H1 (cell line): ENCODE results near the gene CDH1. TPM values are rescaled to one million over a fixed set of nuclear protein-coding genes. Genes with fewer than 3 reads are reported as not detected.

Experiments
- CTCF ChIA-PET: fragments of 300-600 bp; sonication (Branson Sonifier 250); formaldehyde crosslinking; loops from one replicate; lab custom pipeline; 2021; ENCODE audit not compliant: partially characterized antibody; lab: Charles Lee
- POLR2A ChIA-PET: fragments of 300-600 bp; sonication (Branson Sonifier 250); formaldehyde crosslinking; loops from one replicate; lab custom pipeline; 2021; ENCODE audit warnings: inconsistent platforms; ENCODE audit not compliant: partially characterized antibody; lab: Charles Lee
- DNase-seq, 2 experiments: peaks; one replicate each; pipeline versions ENCODE4 v3.0.0 to v3.0.0-alpha.2; 2010 to 2022; ENCODE audit warnings: low spot score in 2 of 2, low read depth in 1 of 2, mixed read lengths in 1 of 2
- FAIRE-seq: peaks from 2 replicates; lab custom pipeline; 2011; peaks lifted over from hg19 to GRCh38; lab: Jason Lieb, UNC
- H2AFZ ChIP-seq: 2 replicates; pipeline ENCODE4 v1.8.1; 2012; ENCODE audit warnings: low read length, inconsistent platforms
- H2AK5ac ChIP-seq: 2 replicates; pipeline ENCODE4 v1.6.1; 2013; ENCODE audit warnings: low read depth, low read length
- H2BK120ac ChIP-seq: replicated peaks from 2 replicates; pipeline ENCODE3; 2013; ENCODE audit warnings: low read depth, low read length, inconsistent platforms
- H2BK12ac ChIP-seq: 2 replicates; pipeline ENCODE4 v1.6.1; 2013; ENCODE audit warnings: low read depth, low read length
- H2BK15ac ChIP-seq: 2 replicates; pipeline ENCODE4 v1.6.1; 2013; ENCODE audit warnings: low read length
- H2BK20ac ChIP-seq: 2 replicates; pipeline ENCODE4 v1.6.1; 2013; ENCODE audit warnings: low read length
- H2BK5ac ChIP-seq: 2 replicates; pipeline ENCODE4 v1.6.1; 2013; ENCODE audit warnings: low read depth, low read length
- H3K14ac ChIP-seq: 2 replicates; pipeline ENCODE4 v1.6.1; 2013; ENCODE audit warnings: inconsistent platforms; ENCODE audit not compliant: insufficient read length
- H3K18ac ChIP-seq: 2 replicates; pipeline ENCODE4 v1.6.1; 2013; ENCODE audit warnings: low read length; ENCODE audit errors: extremely low read depth
- H3K23ac ChIP-seq: 2 replicates; pipeline ENCODE4 v1.6.1; 2013; ENCODE audit warnings: inconsistent platforms; ENCODE audit not compliant: insufficient read length
- H3K23me2 ChIP-seq: 2 replicates; pipeline ENCODE4 v1.6.1; 2013; ENCODE audit warnings: low read depth, low read length
- H3K27ac ChIP-seq: 2 replicates; pipeline ENCODE4 v1.6.1; 2011; ENCODE audit warnings: low read depth, low read length, inconsistent platforms
- H3K27me3 ChIP-seq, 4 experiments: replicated peaks in 1 of 4; 1 replicate in 1 of 4; 2 replicates in 3 of 4; pipeline versions ENCODE4 v1.6.1 to v1.8.1; 2011 to 2013; ENCODE audit warnings: low read length in 3 of 4, mild to moderate bottlenecking in 3 of 4, inconsistent platforms in 2 of 4, mixed read lengths in 2 of 4, moderate library complexity in 1 of 4; ENCODE audit not compliant: control insufficient read depth in 3 of 4, insufficient read depth in 3 of 4; ENCODE audit errors: extremely low read depth in 1 of 4
- H3K36me3 ChIP-seq, 4 experiments: 2 replicates each; pipeline versions ENCODE4 v1.6.1 to v1.8.1; 2011 to 2013; ENCODE audit warnings: mild to moderate bottlenecking in 4 of 4, low read length in 3 of 4, moderate library complexity in 2 of 4, control low read depth in 1 of 4, inconsistent platforms in 1 of 4; ENCODE audit not compliant: insufficient read depth in 4 of 4, control insufficient read depth in 2 of 4
- H3K4ac ChIP-seq: replicated peaks from 2 replicates; pipeline ENCODE3; 2013; ENCODE audit warnings: low read length, low read depth, mixed read lengths, inconsistent platforms; ENCODE audit not compliant: insufficient read length
- H3K4me1 ChIP-seq, 4 experiments: replicated peaks in 1 of 4; 1 replicate in 1 of 4; 2 replicates in 3 of 4; pipeline versions ENCODE4 v1.6.1 to v1.8.1; 2011 to 2013; ENCODE audit warnings: low read length in 3 of 4, inconsistent platforms in 2 of 4, mixed read lengths in 1 of 4; ENCODE audit not compliant: insufficient read depth in 4 of 4, control insufficient read depth in 3 of 4
- H3K4me2 ChIP-seq, 2 experiments: 2 replicates each; pipeline versions ENCODE4 v1.6.1 to v1.8.1; 2011 to 2013; ENCODE audit warnings: low read depth in 2 of 2, low read length in 2 of 2, control low read depth in 1 of 2, inconsistent platforms in 1 of 2, mild to moderate bottlenecking in 1 of 2; ENCODE audit not compliant: insufficient read depth in 1 of 2
- H3K4me3 ChIP-seq, 4 experiments: fragments of 200-600, 300-600 bp in 1 of 4; sonication (generic), shearing (Covaris generic), sonication (Bioruptor Twin) in 1 of 4; 2 replicates each; pipeline versions ENCODE4 v1.5.1 to v1.8.1; 2011 to 2016; ENCODE audit warnings: low read length in 4 of 4, low read depth in 3 of 4, control low read depth in 2 of 4, inconsistent platforms in 2 of 4, mild to moderate bottlenecking in 2 of 4, mixed read lengths in 1 of 4, moderate library complexity in 1 of 4; ENCODE audit not compliant: insufficient read depth in 2 of 4; ENCODE audit errors: extremely low read depth in 1 of 4
- H3K56ac ChIP-seq: replicated peaks from 2 replicates; pipeline ENCODE3; 2013; ENCODE audit warnings: low read depth, mild to moderate bottlenecking, mixed read lengths, low read length, inconsistent platforms; ENCODE audit not compliant: insufficient read length
- H3K79me1 ChIP-seq: 2 replicates; pipeline ENCODE4 v1.6.1; 2013; ENCODE audit warnings: low read depth, low read length, control low read depth
- H3K79me2 ChIP-seq, 2 experiments: 2 replicates each; pipeline versions ENCODE4 v1.6.1 to v1.8.1; 2012 to 2013; ENCODE audit warnings: low read length in 2 of 2, mild to moderate bottlenecking in 2 of 2, inconsistent platforms in 1 of 2; ENCODE audit not compliant: insufficient read depth in 2 of 2, control insufficient read depth in 1 of 2
- H3K9ac ChIP-seq, 4 experiments: replicated peaks in 1 of 4; 1 replicate in 1 of 4; 2 replicates in 3 of 4; pipeline versions ENCODE4 v1.6.1 to v1.8.1; 2011 to 2013; ENCODE audit warnings: low read depth in 3 of 4, low read length in 3 of 4, control low read depth in 2 of 4, mild to moderate bottlenecking in 2 of 4, moderate library complexity in 2 of 4, inconsistent platforms in 1 of 4; ENCODE audit errors: extremely low read depth in 1 of 4
- H3K9me3 ChIP-seq, 2 experiments: 2 replicates each; pipeline versions ENCODE4 v1.6.1 to v1.8.1; 2012 to 2013; ENCODE audit warnings: mild to moderate bottlenecking in 2 of 2, moderate library complexity in 2 of 2, control low read depth in 1 of 2, inconsistent platforms in 1 of 2, low read depth in 1 of 2, low read length in 1 of 2, mixed read lengths in 1 of 2; ENCODE audit not compliant: insufficient read depth in 2 of 2
- H4K20me1 ChIP-seq, 2 experiments: replicated peaks in 1 of 2; 2 replicates each; pipeline versions ENCODE3 to v1.8.1; 2011 to 2013; ENCODE audit warnings: inconsistent platforms in 2 of 2, low read length in 2 of 2, mild to moderate bottlenecking in 1 of 2; ENCODE audit not compliant: insufficient read depth in 2 of 2, control insufficient read depth in 1 of 2
- H4K5ac ChIP-seq: 2 replicates; pipeline ENCODE4 v1.6.1; 2013; ENCODE audit warnings: low read length, low read depth, mixed read lengths, inconsistent platforms; ENCODE audit not compliant: insufficient read length
- H4K8ac ChIP-seq: 2 replicates; pipeline ENCODE4 v1.8.0; 2013; ENCODE audit warnings: mild to moderate bottlenecking, moderate library complexity, low read length, inconsistent platforms; ENCODE audit not compliant: insufficient read depth; ENCODE audit errors: extremely low read depth
- H4K91ac ChIP-seq: replicated peaks from 2 replicates; pipeline ENCODE3; 2013; ENCODE audit warnings: low read length, mixed read lengths, inconsistent platforms; ENCODE audit not compliant: insufficient read length
- BACH1 ChIP-seq: IDR thresholded peaks from 2 replicates; pipeline ENCODE4 v1.6.1; 2012; ENCODE audit warnings: low read length, improper control_type of control experiment
- EGR1 ChIP-seq: IDR thresholded peaks from 2 replicates; pipeline ENCODE4 v1.6.1; 2011; ENCODE audit warnings: low read depth, low read length, borderline replicate concordance
- GABPA ChIP-seq: IDR thresholded peaks from 2 replicates; pipeline ENCODE4 v1.6.1; 2011; ENCODE audit warnings: mild to moderate bottlenecking, low read length, moderate library complexity, borderline replicate concordance; ENCODE audit not compliant: insufficient read depth
- MAFK ChIP-seq: IDR thresholded peaks from 2 replicates; pipeline ENCODE4 v1.6.1; 2012; ENCODE audit warnings: low read depth, mild to moderate bottlenecking, improper control_type of control experiment, low read length
- RAD21 ChIP-seq, 2 experiments: IDR thresholded peaks in 1 of 2; conservative IDR thresholded peaks in 1 of 2; 2 replicates each; pipeline ENCODE4 v1.6.1; 2011; ENCODE audit warnings: low read depth in 2 of 2, low read length in 2 of 2, improper control_type of control experiment in 1 of 2, inconsistent platforms in 1 of 2, mild to moderate bottlenecking in 1 of 2, moderate library complexity in 1 of 2
- SIN3A ChIP-seq, 2 experiments: IDR thresholded peaks in 1 of 2; conservative IDR thresholded peaks in 1 of 2; 2 replicates each; pipeline ENCODE4 v1.6.1; 2011 to 2012; ENCODE audit warnings: low read length in 2 of 2, improper control_type of control experiment in 1 of 2, low read depth in 1 of 2, mild to moderate bottlenecking in 1 of 2
- TCF12 ChIP-seq: IDR thresholded peaks from 2 replicates; pipeline ENCODE4 v1.6.1; 2011; ENCODE audit warnings: low read depth, mild to moderate bottlenecking, low read length
- TEAD4 ChIP-seq: IDR thresholded peaks from 2 replicates; pipeline ENCODE4 v1.6.1; 2012; ENCODE audit warnings: low read depth, low read length, inconsistent platforms, mixed read lengths
- WGBS, 2 experiments: shearing (Covaris generic) in 1 of 2; methylation state at CpG; one replicate each; pipeline versions ENCODE4 v1.1.6 to v1.1.7; 2013 to 2015; ENCODE audit warnings: low lambda C conversion rate in 2 of 2, mixed read lengths in 2 of 2, inconsistent platforms in 1 of 2, low coverage in 1 of 2, missing lambda C conversion rate in 1 of 2; ENCODE audit not compliant: insufficient replicate concordance in 2 of 2, insufficient coverage in 1 of 2, insufficient read length in 1 of 2; ENCODE audit errors: extremely low coverage in 1 of 2, missing lambda C conversion rate in 1 of 2; 5-methylcytosine and 5-hydroxymethylcytosine counted together
- polyA plus RNA-seq, 7 experiments: library from polyadenylated mRNA; depleted of rRNA in 3 of 7; stranded (reverse) in 5 of 7; unstranded in 2 of 7; fragments of >200 nt in 5 of 7; fragments of 200-250 nt in 2 of 7; gene quantifications; 1 replicate in 5 of 7; 2 replicates in 1 of 7; 4 replicates in 1 of 7; pipeline versions ENCODE4 v1.2.1 to v1.2.3, GENCODE V29; 2011 to 2013; ENCODE audit warnings: missing spikeins in 2 of 7, mixed read lengths in 2 of 7
- total RNA-seq: library from RNA; stranded (reverse); fragmentation: NEBNext Ultra II Directional; extraction: Animal tissue kit (Norgen Biotek cat#: 25700); gene quantifications from 2 replicates; pipeline ENCODE4 v1.2.1, GENCODE V29; 2021

CDH1 gene
- total and polyA plus RNA-seq, 2 of the 8 experiments (the other 6 are each of a cell fraction or from before 2014, with no cell fraction given), result 133 to 265 TPM

- Histone ChIP-seq H2AFZ (no peak overlapping the region), H2BK15ac (no peak overlapping the region)
- DNase-seq, result no peak
Measured at GRCh38 chr16:68778551-68779231, 41.6 kb downstream of the CDH1 start.

More at GRCh38 chr16:68778551-68779231, 41.6 kb downstream of the CDH1 start:
- peak overlapping the region; percentile 2 for H3K56ac ChIP-seq
- H2BK12ac ChIP-seq, result peak overlapping the region; percentile 99; the same call in 1 of the 2 replicates
- no peak overlapping the region for H2BK120ac ChIP-seq
- H3K79me1 ChIP-seq, result peaks cover 6% of the 10 kb centered on the region; the same call in 1 of the 2 replicates
- no peaks in the 10 kb centered on the region for H3K23me2 ChIP-seq
- H2BK5ac ChIP-seq, result peak overlapping the region; percentile 97
- H3K27me3 ChIP-seq, result no peaks in the 10 kb centered on the region
- peak overlapping the region; percentile 54 for H4K91ac ChIP-seq
- H3K14ac ChIP-seq, result no peak overlapping the region
- peaks cover 0 to 43% of the 10 kb centered on the region in 2 experiments; a peak in 2 of 4 replicates for H3K79me2 ChIP-seq
- H2BK20ac ChIP-seq, result peak overlapping the region; percentile 16; the same call in 1 of the 2 replicates
- no peak overlapping the region for H3K4ac ChIP-seq
- H3K23ac ChIP-seq, result no peak overlapping the region
- ChIA-PET CTCF (interaction anchor here (0.6 to 2.7 kb wide), 13 partner anchors 10 to 219 kb away, joined by 3 to 12 read pairs (median 3); no protein-coding TSS in a partner anchor), POLR2A (interaction anchor here (0.7 to 4.5 kb wide), 7 partner anchors 9 to 42 kb away, joined by 3 to 30 read pairs (median 3); partner anchors contain the start of gene CDH1)
- no peaks in the 10 kb centered on the region for H3K9me3 ChIP-seq
- H4K20me1 ChIP-seq, result no peaks in the 10 kb centered on the region
- peak; percentile 90 for TF ChIP-seq MAFK
- TF ChIP-seq RAD21 (IDR thresholded peaks at IDR 0.05 in 1 of 2, conservative IDR thresholded peaks at IDR 0.05 in 1 of 2; ENCODE audit: low read depth in 2 of 2, low read length in 2 of 2), result peak in 1 of 2 experiments; percentile 16; a peak in 1 of 4 replicates
- no peak for TF ChIP-seq GABPA
- 0 out of 2 replicates have a peak, but pooled peaks have one; percentile 26 for TF ChIP-seq TCF12
- no peak for TF ChIP-seq EGR1
- TF ChIP-seq TEAD4, result no peak
- TF ChIP-seq BACH1, result peak; percentile 37
- peak in 1 of 2 experiments; percentile 64; a peak in 1 of 4 replicates for TF ChIP-seq SIN3A (conservative IDR thresholded peaks at IDR 0.05 in 1 of 2, IDR thresholded peaks at IDR 0.05 in 1 of 2; ENCODE audit: low read depth in 1 of 2, low read length in 2 of 2)
- peak overlapping the region; percentile 18; the same call in 1 of the 2 replicates for H2AK5ac ChIP-seq
- H3K4me1 ChIP-seq, result peaks cover 10 to 33% (median 28%) of the 10 kb centered on the region in 4 experiments
- no peak overlapping the region; the same call in 1 of the 2 replicates for H4K8ac ChIP-seq
- FAIRE-seq, result peak; percentile 32
- peak overlapping the region; percentile 66 for H3K27ac ChIP-seq
- WGBS, 2 experiments, result 46% methylated on average over 6 of the region's 6 CpGs; no CpG with 5 or more reads in 1 of the 2 experiments
- 0 out of 8 replicates have a peak, but pooled peaks cover 0 to 7% (median 0%) of the 10 kb centered on the region in 4 experiments for H3K36me3 ChIP-seq
- peak overlapping the region; percentile 21 to 24 for H3K4me2 ChIP-seq
- peak overlapping the region in 1 of 4 experiments; percentile 17; a peak in 3 of 7 replicates for H3K9ac ChIP-seq
- no peak overlapping the region for H3K4me3 ChIP-seq
- H4K5ac ChIP-seq, result peak overlapping the region; percentile 2
- peak overlapping the region; percentile 97 for H3K18ac ChIP-seq
